Hepatocyte (in vitro differentiated cells): ENCODE results near the gene MLX. TPM values are rescaled to one million over a fixed set of nuclear protein-coding genes. Genes with fewer than 3 reads are reported as not detected.

Experiments used
- DNase-seq: peaks from one replicate; pipeline ENCODE4 v3.0.0-alpha.2; 2016; ENCODE audit warnings: low spot score
- H2AFZ ChIP-seq: fragments of 200-600 bp; sonication (generic); 2 replicates; pipeline ENCODE4 v1.6.0; 2016; ENCODE audit warnings: antibody characterized with exemption, mild to moderate bottlenecking
- H3K27ac ChIP-seq: fragments of 200-600 bp; sonication (generic); 2 replicates; pipeline ENCODE4 v1.5.1; 2016; ENCODE audit warnings: mild to moderate bottlenecking
- H3K27me3 ChIP-seq: fragments of 200-600 bp; sonication (generic); 2 replicates; pipeline ENCODE4 v1.6.1; 2016
- H3K36me3 ChIP-seq: fragments of 200-600 bp; sonication (generic); replicated peaks from 2 replicates; pipeline ENCODE4 v1.5.1; 2016; ENCODE audit warnings: low read depth; ENCODE audit not compliant: insufficient read depth
- H3K4me1 ChIP-seq: fragments of 200-600 bp; sonication (generic); 2 replicates; pipeline ENCODE4 v1.5.1; 2016; ENCODE audit warnings: mild to moderate bottlenecking, moderate library complexity; ENCODE audit not compliant: insufficient read depth
- H3K4me2 ChIP-seq: fragments of 200-600 bp; sonication (generic); 2 replicates; pipeline ENCODE4 v1.6.0; 2016
- H3K4me3 ChIP-seq: fragments of 200-600 bp; sonication (generic); 2 replicates; pipeline ENCODE4 v1.5.1; 2016; ENCODE audit warnings: mild to moderate bottlenecking
- H3K79me2 ChIP-seq: fragments of 200-600 bp; sonication (generic); 2 replicates; pipeline ENCODE4 v1.6.0; 2017; ENCODE audit warnings: mild to moderate bottlenecking
- H3K9me2 ChIP-seq: fragments of 200-600 bp; sonication (generic); replicated peaks from 2 replicates; pipeline ENCODE4 v1.6.0; 2017; ENCODE audit warnings: mild to moderate bottlenecking; ENCODE audit not compliant: insufficient read depth
- H3K9me3 ChIP-seq: fragments of 200-600 bp; sonication (generic); 2 replicates; pipeline ENCODE4 v1.5.1; 2016; ENCODE audit warnings: low read depth, mild to moderate bottlenecking
- H4K20me1 ChIP-seq: fragments of 200-600 bp; sonication (generic); 2 replicates; pipeline ENCODE4 v1.6.0; 2016; ENCODE audit warnings: mild to moderate bottlenecking; ENCODE audit not compliant: insufficient read depth, poor library complexity, severe bottlenecking
- EZH2 ChIP-seq: fragments of 200-600 bp; sonication (generic); IDR thresholded peaks from 2 replicates; pipeline ENCODE4 v1.6.1; 2016; ENCODE audit warnings: antibody characterized with exemption, mild to moderate bottlenecking, borderline replicate concordance
- EZH2phosphoT487 ChIP-seq: fragments of 200-600 bp; sonication (generic); IDR thresholded peaks from one replicate; pipeline ENCODE4 v1.6.1; 2018; ENCODE audit warnings: antibody characterized with exemption, mild to moderate bottlenecking, low read depth, moderate library complexity; ENCODE audit not compliant: unreplicated experiment, severe bottlenecking
- WGBS: methylation state at CpG from one replicate; pipeline ENCODE4 v1.1.6; 2016; ENCODE audit warnings: low lambda C conversion rate; ENCODE audit errors: missing lambda C conversion rate; 5-methylcytosine and 5-hydroxymethylcytosine counted together
- polyA plus RNA-seq: library from polyadenylated mRNA; unstranded; fragments of >200 nt; fragmentation: Nextera tagmentation; extraction: Ambion mirVana; gene quantifications from 2 replicates; pipeline ENCODE4 v1.2.1, GENCODE V29; 2016
- total RNA-seq: library from RNA; depleted of rRNA; stranded (reverse); fragments of >200 nt; gene quantifications from 2 replicates; pipeline ENCODE4 v1.2.3, GENCODE V29; 2014
- TF ChIP-seq, protein P1 (sequence below): fragments of 200-600 bp; sonication (generic); IDR thresholded peaks from 2 replicates; pipeline ENCODE4 v1.5.1; 2016; ENCODE audit warnings: antibody characterized with exemption, mild to moderate bottlenecking; ENCODE audit not compliant: poor library complexity

Gene MLX
- total and polyA plus RNA-seq, 2 experiments from 2014 or later = 29.7 to 39.5 TPM

DNA sequence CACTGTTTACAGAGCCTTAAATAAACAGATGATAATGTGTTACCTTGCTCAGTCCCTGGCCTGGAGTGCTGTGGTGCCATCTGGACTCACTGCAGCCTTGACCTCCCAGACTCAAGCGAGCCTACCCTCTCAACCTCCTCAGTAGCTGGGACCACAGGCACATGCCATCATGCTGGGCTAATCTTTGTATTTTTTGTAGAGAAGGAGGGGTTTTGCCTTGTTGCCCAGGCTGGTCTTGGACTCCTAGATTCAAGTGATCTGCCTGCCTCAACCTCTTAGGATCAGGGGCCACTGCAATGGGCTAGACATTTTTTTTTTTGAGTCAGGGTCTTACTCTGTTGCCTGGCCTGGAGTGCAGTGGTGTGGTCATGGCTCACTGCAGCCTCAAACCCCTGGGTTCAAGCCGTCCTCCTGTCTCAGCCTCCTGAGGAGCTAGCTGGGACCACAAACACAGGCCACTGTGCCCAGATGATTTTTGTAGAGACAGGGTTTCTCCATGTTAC, 35.9 kb upstream of the MLX start:
- peak overlapping the region; percentile 54 for H3K27ac ChIP-seq
- 70% methylated on average over 2 of the region's 2 CpGs for WGBS
- peak overlapping the region; percentile 79 for H3K4me2 ChIP-seq

DNA sequence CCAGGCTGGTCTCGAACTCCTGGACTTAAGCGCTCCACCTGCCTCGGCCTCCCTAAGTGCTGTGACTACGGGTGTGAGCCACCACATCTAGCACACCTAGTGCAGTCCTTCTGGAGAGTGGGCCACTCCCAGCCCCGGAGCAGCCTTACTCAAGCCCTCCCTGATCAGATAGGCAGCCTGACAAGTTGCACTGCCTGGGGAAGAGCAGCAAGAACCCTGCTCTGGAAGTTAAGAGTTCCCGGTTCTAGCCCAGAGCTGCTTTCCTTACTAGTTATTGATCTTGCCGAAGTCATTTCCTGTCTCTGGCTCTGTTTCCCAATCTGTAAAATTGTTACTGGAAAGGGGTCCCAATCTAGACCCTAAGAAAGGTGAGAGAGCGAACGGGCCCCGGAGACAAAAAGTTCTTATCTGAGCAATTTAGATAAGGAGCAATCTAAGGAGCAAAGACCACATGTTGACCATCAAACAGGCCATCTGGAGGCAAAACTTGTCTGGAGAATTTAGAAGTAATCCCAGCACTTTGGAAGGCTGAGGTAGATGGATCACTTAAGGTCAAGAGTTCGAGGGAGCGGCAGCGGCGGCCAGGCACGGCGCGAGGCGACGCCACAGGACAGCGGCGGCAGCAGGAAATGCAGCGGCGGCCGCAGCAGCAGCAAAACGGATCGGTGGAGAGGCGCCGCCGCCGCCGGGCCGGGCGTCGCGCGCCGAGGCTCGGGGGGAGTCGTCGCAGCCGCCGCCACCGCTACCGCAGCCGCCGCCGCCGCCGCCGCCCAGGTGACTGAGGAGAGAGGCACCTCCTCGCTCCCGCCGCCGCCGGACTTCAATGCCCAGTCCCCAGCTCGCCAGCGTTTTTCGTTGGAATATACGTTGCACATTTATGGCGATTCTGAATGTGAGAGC, 35.2 kb upstream of the MLX start:
- Histone ChIP-seq H3K79me2 (peaks cover 9% of the 10 kb centered on the region), H3K4me1 (peaks cover 30% of the 10 kb centered on the region), H3K4me2 (peak overlapping the region; percentile 79), H3K36me3 (no peaks in the 10 kb centered on the region), H3K27ac (peak overlapping the region; percentile 83), H3K27me3 (no peaks in the 10 kb centered on the region), H3K9me3 (no peaks in the 10 kb centered on the region), H3K4me3 (peak overlapping the region; percentile 30), H2AFZ (no peak overlapping the region), H3K9me2 (no peaks in the 10 kb centered on the region), H4K20me1 (no peaks in the 10 kb centered on the region)
- WGBS = 7% methylated on average over 60 of the region's 60 CpGs
- peak; percentile 86 for DNase-seq
- TF ChIP-seq EZH2phosphoT487 (no peak), EZH2 (no peak)
- TF ChIP-seq, protein P1, sequence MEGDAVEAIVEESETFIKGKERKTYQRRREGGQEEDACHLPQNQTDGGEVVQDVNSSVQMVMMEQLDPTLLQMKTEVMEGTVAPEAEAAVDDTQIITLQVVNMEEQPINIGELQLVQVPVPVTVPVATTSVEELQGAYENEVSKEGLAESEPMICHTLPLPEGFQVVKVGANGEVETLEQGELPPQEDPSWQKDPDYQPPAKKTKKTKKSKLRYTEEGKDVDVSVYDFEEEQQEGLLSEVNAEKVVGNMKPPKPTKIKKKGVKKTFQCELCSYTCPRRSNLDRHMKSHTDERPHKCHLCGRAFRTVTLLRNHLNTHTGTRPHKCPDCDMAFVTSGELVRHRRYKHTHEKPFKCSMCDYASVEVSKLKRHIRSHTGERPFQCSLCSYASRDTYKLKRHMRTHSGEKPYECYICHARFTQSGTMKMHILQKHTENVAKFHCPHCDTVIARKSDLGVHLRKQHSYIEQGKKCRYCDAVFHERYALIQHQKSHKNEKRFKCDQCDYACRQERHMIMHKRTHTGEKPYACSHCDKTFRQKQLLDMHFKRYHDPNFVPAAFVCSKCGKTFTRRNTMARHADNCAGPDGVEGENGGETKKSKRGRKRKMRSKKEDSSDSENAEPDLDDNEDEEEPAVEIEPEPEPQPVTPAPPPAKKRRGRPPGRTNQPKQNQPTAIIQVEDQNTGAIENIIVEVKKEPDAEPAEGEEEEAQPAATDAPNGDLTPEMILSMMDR = peak; percentile 39

More for the DNA sequence above, 35.9 kb upstream of the MLX start:
- Histone ChIP-seq H2AFZ (no peak overlapping the region), H3K79me2 (peaks cover 7% of the 10 kb centered on the region), H3K4me3 (no peak overlapping the region), H3K36me3 (no peaks in the 10 kb centered on the region), H3K4me1 (peaks cover 30% of the 10 kb centered on the region), H4K20me1 (no peaks in the 10 kb centered on the region), H3K27me3 (no peaks in the 10 kb centered on the region), H3K9me3 (no peaks in the 10 kb centered on the region), H3K9me2 (no peaks in the 10 kb centered on the region)
- TF ChIP-seq, protein P1 = no peak
- TF ChIP-seq EZH2phosphoT487 (no peak), EZH2 (no peak)
- no peak for DNase-seq

DNA sequence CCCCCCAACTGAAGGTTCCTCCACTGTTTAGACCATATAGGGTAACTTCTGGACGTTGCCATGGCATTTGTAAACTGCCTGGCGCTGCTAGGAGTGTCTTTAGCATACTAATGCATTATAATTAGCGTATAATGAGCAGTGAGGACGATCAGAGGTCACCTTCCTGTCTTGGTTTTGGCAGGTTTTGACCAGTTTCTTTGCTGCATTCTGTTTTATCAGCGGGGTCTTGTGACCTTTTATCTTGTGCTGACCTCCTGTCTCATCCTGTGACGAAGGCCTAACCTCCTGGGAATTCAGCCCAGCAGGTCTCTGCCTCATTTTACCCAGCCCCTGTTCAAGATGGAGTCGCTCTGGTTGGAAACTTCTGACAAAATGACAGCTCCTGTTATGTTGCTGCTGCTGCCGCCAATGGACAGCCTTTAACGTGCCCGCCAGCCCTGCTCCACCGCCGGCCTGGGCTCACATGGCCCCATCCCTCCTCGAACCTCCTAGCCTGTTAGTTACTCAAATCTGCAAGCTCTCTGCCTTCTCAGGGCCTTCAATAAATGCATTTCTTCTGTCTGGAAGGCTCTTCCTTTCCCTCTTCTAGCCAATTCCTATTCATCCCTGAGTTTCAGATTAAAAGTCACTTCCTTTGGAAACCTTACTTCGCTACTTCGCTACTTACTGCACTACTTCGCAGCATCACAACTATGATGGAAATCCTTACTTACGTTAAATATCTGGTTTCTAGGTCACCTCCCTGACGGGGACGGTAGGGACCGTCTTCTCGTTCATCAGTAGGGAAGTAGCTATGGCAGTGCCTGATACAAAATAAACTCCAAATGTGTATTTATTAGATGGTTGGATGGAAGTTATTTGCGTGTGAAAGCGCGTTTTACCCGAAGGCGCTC, 31.5 kb upstream of the MLX start:
- Histone ChIP-seq H3K36me3 (no peaks in the 10 kb centered on the region), H2AFZ (peak overlapping the region; percentile 61), H3K9me3 (no peaks in the 10 kb centered on the region), H3K4me3 (peak overlapping the region; percentile 13), H4K20me1 (no peaks in the 10 kb centered on the region), H3K27me3 (no peaks in the 10 kb centered on the region), H3K9me2 (no peaks in the 10 kb centered on the region), H3K27ac (peak overlapping the region; percentile 77), H3K4me2 (peak overlapping the region; percentile 70), H3K4me1 (peaks cover 24% of the 10 kb centered on the region), H3K79me2 (peaks cover 25% of the 10 kb centered on the region)
- no peak for DNase-seq
- 52% methylated on average over 26 of the region's 26 CpGs for WGBS
- TF ChIP-seq EZH2phosphoT487 (no peak), EZH2 (no peak)
- TF ChIP-seq, protein P1 = no peak
